ENCODE results near the gene ETHE1. TPM values are rescaled to one million over a fixed set of nuclear protein-coding genes. Genes with fewer than 3 reads are reported as not detected.

ETHE1 gene
- total and polyA plus RNA-seq, 2 of the 8 experiments (the other 6 are each of a cell fraction or from before 2014, with no cell fraction given) = 19.9 to 96.0 TPM

GRCh38 chr19:43562698-43563241 lies 35.8 kb upstream of the ETHE1 start:
- ChIA-PET POLR2A (ENCODE audit: partially characterized antibody) (no interaction called here), CTCF (ENCODE audit: partially characterized antibody) (interaction anchor here (2.9 to 9.3 kb wide), 2 partner anchors 8 to 31 kb away, joined by 16 to 82 read pairs; no protein-coding TSS in a partner anchor)
- no peak overlapping the region for H3K9ac ChIP-seq (replicated peaks in 1 of 4; ENCODE audit: extremely low read depth in 1 of 4, low read depth in 3 of 4, low read length in 3 of 4)
- no peaks in the 10 kb centered on the region for H3K27me3 ChIP-seq (replicated peaks in 1 of 4; ENCODE audit: control insufficient read depth in 3 of 4, extremely low read depth in 1 of 4, insufficient read depth in 3 of 4, low read length in 3 of 4)
- no peak overlapping the region for H2BK5ac ChIP-seq (ENCODE audit: low read depth, low read length)
- H2BK20ac ChIP-seq (ENCODE audit: low read length) = no peak overlapping the region
- H3K23ac ChIP-seq (ENCODE audit: insufficient read length) = no peak overlapping the region
- no peak overlapping the region for H3K4me2 ChIP-seq (ENCODE audit: insufficient read depth in 1 of 2, low read depth in 2 of 2, low read length in 2 of 2)
- no peak overlapping the region for H3K4ac ChIP-seq (replicated peaks; ENCODE audit: insufficient read length, low read depth, low read length)
- H4K8ac ChIP-seq (ENCODE audit: extremely low read depth, insufficient read depth, low read length) = no peak overlapping the region
- no peak overlapping the region for H3K4me3 ChIP-seq (ENCODE audit: extremely low read depth in 1 of 4, insufficient read depth in 2 of 4, low read depth in 3 of 4, low read length in 4 of 4)
- no peak overlapping the region for H3K56ac ChIP-seq (replicated peaks; ENCODE audit: insufficient read length, low read depth, low read length)
- H3K79me1 ChIP-seq (ENCODE audit: low read depth, low read length) = no peaks in the 10 kb centered on the region; the same call in 1 of the 2 replicates
- no peak overlapping the region for H2BK15ac ChIP-seq (ENCODE audit: low read length)
- no peak overlapping the region for H3K27ac ChIP-seq (ENCODE audit: low read depth, low read length)
- WGBS, 2 experiments (ENCODE audit: extremely low coverage in 1 of 2, insufficient coverage in 1 of 2, insufficient read length in 1 of 2, insufficient replicate concordance in 2 of 2, low coverage in 1 of 2, low lambda C conversion rate in 2 of 2, missing lambda C conversion rate in 1 of 2) = 95% methylated on average over 14 of the region's 14 CpGs; no CpG with 5 or more reads in 1 of the 2 experiments
- H3K4me1 ChIP-seq (replicated peaks in 1 of 4; ENCODE audit: control insufficient read depth in 3 of 4, insufficient read depth in 4 of 4, low read length in 3 of 4) = no peaks in the 10 kb centered on the region
- no peaks in the 10 kb centered on the region for H3K79me2 ChIP-seq (ENCODE audit: control insufficient read depth in 1 of 2, insufficient read depth in 2 of 2, low read length in 2 of 2)
- FAIRE-seq (no peak), DNase-seq (ENCODE audit: low read depth in 1 of 2, low spot score in 2 of 2) (no peak)
- no peak overlapping the region for H2BK12ac ChIP-seq (ENCODE audit: low read depth, low read length)
- no peak overlapping the region for H3K14ac ChIP-seq (ENCODE audit: insufficient read length)
- no peaks in the 10 kb centered on the region for H3K23me2 ChIP-seq (ENCODE audit: low read depth, low read length)
- H4K20me1 ChIP-seq (replicated peaks in 1 of 2; ENCODE audit: control insufficient read depth in 1 of 2, insufficient read depth in 2 of 2, low read length in 2 of 2) = peaks cover 0 to 8% of the 10 kb centered on the region in 2 experiments
- no peak overlapping the region for H2BK120ac ChIP-seq (replicated peaks; ENCODE audit: low read depth, low read length)
- H4K91ac ChIP-seq (replicated peaks; ENCODE audit: insufficient read length, low read length) = no peak overlapping the region
- H3K9me3 ChIP-seq (ENCODE audit: insufficient read depth in 2 of 2, low read depth in 1 of 2, low read length in 1 of 2) = no peaks in the 10 kb centered on the region
- no peak overlapping the region for H2AFZ ChIP-seq (ENCODE audit: low read length)
- no peak overlapping the region for H4K5ac ChIP-seq (ENCODE audit: insufficient read length, low read depth, low read length)
- no peak overlapping the region for H2AK5ac ChIP-seq (ENCODE audit: low read depth, low read length)
- H3K18ac ChIP-seq (ENCODE audit: extremely low read depth, low read length) = no peak overlapping the region
- peaks cover 0 to 8% (median 0%) of the 10 kb centered on the region in 4 experiments; a peak in 2 of 8 replicates for H3K36me3 ChIP-seq (ENCODE audit: control insufficient read depth in 2 of 4, insufficient read depth in 4 of 4, low read length in 3 of 4)
- no peak for TF ChIP-seq RFX5 (IDR thresholded peaks at IDR 0.05; ENCODE audit: borderline replicate concordance, low read depth, low read length)
- TF ChIP-seq, protein P1, sequence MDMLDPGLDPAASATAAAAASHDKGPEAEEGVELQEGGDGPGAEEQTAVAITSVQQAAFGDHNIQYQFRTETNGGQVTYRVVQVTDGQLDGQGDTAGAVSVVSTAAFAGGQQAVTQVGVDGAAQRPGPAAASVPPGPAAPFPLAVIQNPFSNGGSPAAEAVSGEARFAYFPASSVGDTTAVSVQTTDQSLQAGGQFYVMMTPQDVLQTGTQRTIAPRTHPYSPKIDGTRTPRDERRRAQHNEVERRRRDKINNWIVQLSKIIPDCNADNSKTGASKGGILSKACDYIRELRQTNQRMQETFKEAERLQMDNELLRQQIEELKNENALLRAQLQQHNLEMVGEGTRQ (IDR thresholded peaks at IDR 0.05; ENCODE audit: low read length) = no peak
- no peak for TF ChIP-seq JUND (IDR thresholded peaks at IDR 0.05; ENCODE audit: low read length)
- TF ChIP-seq SP4 (IDR thresholded peaks at IDR 0.05; ENCODE audit: low read length) = no peak
- no peak for TF ChIP-seq KDM1A (IDR thresholded peaks at IDR 0.05; ENCODE audit: borderline replicate concordance, low read length)
- TF ChIP-seq PHF8 (conservative IDR thresholded peaks at IDR 0.05; ENCODE audit: low read depth, low read length) = no peak
- TF ChIP-seq SIRT6 (IDR thresholded peaks at IDR 0.05; ENCODE audit: low read length) = no peak

Measured in H1 (cell line).